Fibroblast of pulmonary artery (primary cell): ENCODE measurements around the gene CLEC2D.
A peak's percentile ranks its signal among the peaks of the same experiment; 100 is the strongest.
"Not testable (repeated sequence)": the region's sequence is repeated elsewhere in the genome, so short reads cannot be mapped to it uniquely, and the experiment has no call there.

Experiments
- DNase-seq: peaks from one replicate; pipeline ENCODE4 v3.0.0-alpha.2; 2010; ENCODE audit warnings: low read depth
- H3K4me3 ChIP-seq: replicated peaks from 2 replicates; pipeline ENCODE4 v1.5.1; 2011; ENCODE audit warnings: low read depth, mild to moderate bottlenecking, control low read depth, low read length, moderate library complexity
- CTCF ChIP-seq: IDR thresholded peaks from 2 replicates; pipeline ENCODE4 v1.5.1; 2011; ENCODE audit warnings: mild to moderate bottlenecking, control low read depth, low read length, inconsistent platforms; ENCODE audit errors: missing control alignments

The CLEC2D gene

GRCh38 chr12:9694241-9694640 lies 24.7 kb downstream of the CLEC2D start:
- TF ChIP-seq CTCF, result no peak

GRCh38 chr12:9695150-9695549 lies 25.6 kb downstream of the CLEC2D start:
- DNase-seq, H3K4me3 ChIP-seq: not testable (repeated sequence)

More at GRCh38 chr12:9694241-9694640, 24.7 kb downstream of the CLEC2D start:
- DNase-seq, result no peak
- no peak overlapping the region for H3K4me3 ChIP-seq

GRCh38 chr12:9695661-9696060 lies 26.1 kb downstream of the CLEC2D start:
- not testable (repeated sequence) for H3K4me3 ChIP-seq, DNase-seq

GRCh38 chr12:9697619-9698018 lies 28.1 kb downstream of the CLEC2D start:
- H3K4me3 ChIP-seq, result no peak overlapping the region
- no peak for TF ChIP-seq CTCF
- DNase-seq, result no peak

GRCh38 chr12:9698681-9699080 lies 29.2 kb downstream of the CLEC2D start:
- no peak for DNase-seq
- TF ChIP-seq CTCF, result no peak
- H3K4me3 ChIP-seq, result no peak overlapping the region

GRCh38 chr12:9699269-9699897 lies 29.9 kb downstream of the CLEC2D start:
- DNase-seq, result no peak
- no peak for TF ChIP-seq CTCF
- no peak overlapping the region for H3K4me3 ChIP-seq

- DNase-seq, result peak; percentile 33
- no peak for TF ChIP-seq CTCF
- H3K4me3 ChIP-seq, result no peak overlapping the region
Measured at GRCh38 chr12:9699898-9700605, 30.5 kb downstream of the CLEC2D start.

GRCh38 chr12:9700606-9700956 lies 31.1 kb downstream of the CLEC2D start:
- DNase-seq, result no peak
- H3K4me3 ChIP-seq, result no peak overlapping the region
- TF ChIP-seq CTCF, result no peak
